Activated naive CD4-positive, alpha-beta T cell treated with Interleukin-2 at 50 U/mL for 16 hours (primary cell): Measurements from ENCODE around the gene PTBP1.
"Not testable (repeated sequence)": the region's sequence is repeated elsewhere in the genome, so short reads cannot be mapped to it uniquely, and the experiment has no call there.

Source experiments
- DNase-seq: peaks from one replicate; pipeline ENCODE4 v3.0.0-alpha.2; 2020

The PTBP1 gene

GRCh38 chr19:812049-812746 lies 14.9 kb downstream of the PTBP1 start:
- no peak for DNase-seq

GRCh38 chr19:812747-813218 lies 15.5 kb downstream of the PTBP1 start:
- DNase-seq, result no peak

GRCh38 chr19:813219-814151 lies 16.2 kb downstream of the PTBP1 start:
- no peak for DNase-seq

GRCh38 chr19:814152-815078 lies 17.2 kb downstream of the PTBP1 start:
- DNase-seq, result no peak

- DNase-seq, result no peak
Measured at GRCh38 chr19:815079-815774, 18.0 kb downstream of the PTBP1 start.

- no peak for DNase-seq
Measured at GRCh38 chr19:815775-816499, 18.7 kb downstream of the PTBP1 start.

- no peak for DNase-seq
Measured at GRCh38 chr19:816500-816857, 19.2 kb downstream of the PTBP1 start.

GRCh38 chr19:820212-820611 lies 23.0 kb downstream of the PTBP1 start:
- DNase-seq, result not testable (repeated sequence)

- DNase-seq, result no peak
Measured at GRCh38 chr19:821231-821824, 24.1 kb downstream of the PTBP1 start.

GRCh38 chr19:821825-822503 lies 24.7 kb downstream of the PTBP1 start, which contains the start of gene PLPPR3:
Gene PLPPR3 (minus strand): TSS chr19:821955. CDS start chr19:821559, 396 bp downstream.
- no peak for DNase-seq

GRCh38 chr19:823565-824121 lies 26.4 kb downstream of the PTBP1 start:
- no peak for DNase-seq

GRCh38 chr19:824885-825284 lies 27.6 kb downstream of the PTBP1 start:
- no peak for DNase-seq

GRCh38 chr19:825897-826644 lies 28.8 kb downstream of the PTBP1 start:
- DNase-seq, result no peak

GRCh38 chr19:827314-827709 lies 30.1 kb downstream of the PTBP1 start:
- no peak for DNase-seq

- DNase-seq, result no peak
Measured at GRCh38 chr19:827710-828321, 30.6 kb downstream of the PTBP1 start, which contains the start of gene AZU1. Gene AZU1 (plus strand): TSS chr19:827837. CDS start chr19:827847, 10 bp downstream.

GRCh38 chr19:829129-829758 lies 32.0 kb downstream of the PTBP1 start:
- DNase-seq, result no peak

GRCh38 chr19:831407-832369 lies 34.4 kb downstream of the PTBP1 start:
- no peak for DNase-seq
